H1 (cell line): ENCODE data around the gene TMIGD3. TPM values are rescaled to one million over a fixed set of nuclear protein-coding genes. Genes with fewer than 3 reads are reported as not detected.

Source experiments
- CTCF ChIA-PET: fragments of 300-600 bp; sonication (Branson Sonifier 250); formaldehyde crosslinking; loops from one replicate; lab custom pipeline; 2021; ENCODE audit not compliant: partially characterized antibody; lab: Charles Lee
- POLR2A ChIA-PET: fragments of 300-600 bp; sonication (Branson Sonifier 250); formaldehyde crosslinking; loops from one replicate; lab custom pipeline; 2021; ENCODE audit warnings: inconsistent platforms; ENCODE audit not compliant: partially characterized antibody; lab: Charles Lee
- DNase-seq, 2 experiments: peaks; one replicate each; pipeline versions ENCODE4 v3.0.0 to v3.0.0-alpha.2; 2010 to 2022; ENCODE audit warnings: low spot score in 2 of 2, low read depth in 1 of 2, mixed read lengths in 1 of 2
- FAIRE-seq: peaks from 2 replicates; lab custom pipeline; 2011; peaks lifted over from hg19 to GRCh38; lab: Jason Lieb, UNC
- H2AFZ ChIP-seq: 2 replicates; pipeline ENCODE4 v1.8.1; 2012; ENCODE audit warnings: low read length, inconsistent platforms
- H2AK5ac ChIP-seq: 2 replicates; pipeline ENCODE4 v1.6.1; 2013; ENCODE audit warnings: low read depth, low read length
- H2BK120ac ChIP-seq: replicated peaks from 2 replicates; pipeline ENCODE3; 2013; ENCODE audit warnings: low read depth, low read length, inconsistent platforms
- H2BK12ac ChIP-seq: 2 replicates; pipeline ENCODE4 v1.6.1; 2013; ENCODE audit warnings: low read depth, low read length
- H2BK15ac ChIP-seq: 2 replicates; pipeline ENCODE4 v1.6.1; 2013; ENCODE audit warnings: low read length
- H2BK20ac ChIP-seq: 2 replicates; pipeline ENCODE4 v1.6.1; 2013; ENCODE audit warnings: low read length
- H2BK5ac ChIP-seq: 2 replicates; pipeline ENCODE4 v1.6.1; 2013; ENCODE audit warnings: low read depth, low read length
- H3K14ac ChIP-seq: 2 replicates; pipeline ENCODE4 v1.6.1; 2013; ENCODE audit warnings: inconsistent platforms; ENCODE audit not compliant: insufficient read length
- H3K18ac ChIP-seq: 2 replicates; pipeline ENCODE4 v1.6.1; 2013; ENCODE audit warnings: low read length; ENCODE audit errors: extremely low read depth
- H3K23ac ChIP-seq: 2 replicates; pipeline ENCODE4 v1.6.1; 2013; ENCODE audit warnings: inconsistent platforms; ENCODE audit not compliant: insufficient read length
- H3K23me2 ChIP-seq: 2 replicates; pipeline ENCODE4 v1.6.1; 2013; ENCODE audit warnings: low read depth, low read length
- H3K27ac ChIP-seq: 2 replicates; pipeline ENCODE4 v1.6.1; 2011; ENCODE audit warnings: low read depth, low read length, inconsistent platforms
- H3K27me3 ChIP-seq, 4 experiments: replicated peaks in 1 of 4; 1 replicate in 1 of 4; 2 replicates in 3 of 4; pipeline versions ENCODE4 v1.6.1 to v1.8.1; 2011 to 2013; ENCODE audit warnings: low read length in 3 of 4, mild to moderate bottlenecking in 3 of 4, inconsistent platforms in 2 of 4, mixed read lengths in 2 of 4, moderate library complexity in 1 of 4; ENCODE audit not compliant: control insufficient read depth in 3 of 4, insufficient read depth in 3 of 4; ENCODE audit errors: extremely low read depth in 1 of 4
- H3K36me3 ChIP-seq, 4 experiments: 2 replicates each; pipeline versions ENCODE4 v1.6.1 to v1.8.1; 2011 to 2013; ENCODE audit warnings: mild to moderate bottlenecking in 4 of 4, low read length in 3 of 4, moderate library complexity in 2 of 4, control low read depth in 1 of 4, inconsistent platforms in 1 of 4; ENCODE audit not compliant: insufficient read depth in 4 of 4, control insufficient read depth in 2 of 4
- H3K4ac ChIP-seq: replicated peaks from 2 replicates; pipeline ENCODE3; 2013; ENCODE audit warnings: low read length, low read depth, mixed read lengths, inconsistent platforms; ENCODE audit not compliant: insufficient read length
- H3K4me1 ChIP-seq, 4 experiments: replicated peaks in 1 of 4; 1 replicate in 1 of 4; 2 replicates in 3 of 4; pipeline versions ENCODE4 v1.6.1 to v1.8.1; 2011 to 2013; ENCODE audit warnings: low read length in 3 of 4, inconsistent platforms in 2 of 4, mixed read lengths in 1 of 4; ENCODE audit not compliant: insufficient read depth in 4 of 4, control insufficient read depth in 3 of 4
- H3K4me2 ChIP-seq, 2 experiments: 2 replicates each; pipeline versions ENCODE4 v1.6.1 to v1.8.1; 2011 to 2013; ENCODE audit warnings: low read depth in 2 of 2, low read length in 2 of 2, control low read depth in 1 of 2, inconsistent platforms in 1 of 2, mild to moderate bottlenecking in 1 of 2; ENCODE audit not compliant: insufficient read depth in 1 of 2
- H3K4me3 ChIP-seq, 4 experiments: fragments of 200-600, 300-600 bp in 1 of 4; sonication (generic), shearing (Covaris generic), sonication (Bioruptor Twin) in 1 of 4; 2 replicates each; pipeline versions ENCODE4 v1.5.1 to v1.8.1; 2011 to 2016; ENCODE audit warnings: low read length in 4 of 4, low read depth in 3 of 4, control low read depth in 2 of 4, inconsistent platforms in 2 of 4, mild to moderate bottlenecking in 2 of 4, mixed read lengths in 1 of 4, moderate library complexity in 1 of 4; ENCODE audit not compliant: insufficient read depth in 2 of 4; ENCODE audit errors: extremely low read depth in 1 of 4
- H3K56ac ChIP-seq: replicated peaks from 2 replicates; pipeline ENCODE3; 2013; ENCODE audit warnings: low read depth, mild to moderate bottlenecking, mixed read lengths, low read length, inconsistent platforms; ENCODE audit not compliant: insufficient read length
- H3K79me1 ChIP-seq: 2 replicates; pipeline ENCODE4 v1.6.1; 2013; ENCODE audit warnings: low read depth, low read length, control low read depth
- H3K79me2 ChIP-seq, 2 experiments: 2 replicates each; pipeline versions ENCODE4 v1.6.1 to v1.8.1; 2012 to 2013; ENCODE audit warnings: low read length in 2 of 2, mild to moderate bottlenecking in 2 of 2, inconsistent platforms in 1 of 2; ENCODE audit not compliant: insufficient read depth in 2 of 2, control insufficient read depth in 1 of 2
- H3K9ac ChIP-seq, 4 experiments: replicated peaks in 1 of 4; 1 replicate in 1 of 4; 2 replicates in 3 of 4; pipeline versions ENCODE4 v1.6.1 to v1.8.1; 2011 to 2013; ENCODE audit warnings: low read depth in 3 of 4, low read length in 3 of 4, control low read depth in 2 of 4, mild to moderate bottlenecking in 2 of 4, moderate library complexity in 2 of 4, inconsistent platforms in 1 of 4; ENCODE audit errors: extremely low read depth in 1 of 4
- H3K9me3 ChIP-seq, 2 experiments: 2 replicates each; pipeline versions ENCODE4 v1.6.1 to v1.8.1; 2012 to 2013; ENCODE audit warnings: mild to moderate bottlenecking in 2 of 2, moderate library complexity in 2 of 2, control low read depth in 1 of 2, inconsistent platforms in 1 of 2, low read depth in 1 of 2, low read length in 1 of 2, mixed read lengths in 1 of 2; ENCODE audit not compliant: insufficient read depth in 2 of 2
- H4K20me1 ChIP-seq, 2 experiments: replicated peaks in 1 of 2; 2 replicates each; pipeline versions ENCODE3 to v1.8.1; 2011 to 2013; ENCODE audit warnings: inconsistent platforms in 2 of 2, low read length in 2 of 2, mild to moderate bottlenecking in 1 of 2; ENCODE audit not compliant: insufficient read depth in 2 of 2, control insufficient read depth in 1 of 2
- H4K5ac ChIP-seq: 2 replicates; pipeline ENCODE4 v1.6.1; 2013; ENCODE audit warnings: low read length, low read depth, mixed read lengths, inconsistent platforms; ENCODE audit not compliant: insufficient read length
- H4K8ac ChIP-seq: 2 replicates; pipeline ENCODE4 v1.8.0; 2013; ENCODE audit warnings: mild to moderate bottlenecking, moderate library complexity, low read length, inconsistent platforms; ENCODE audit not compliant: insufficient read depth; ENCODE audit errors: extremely low read depth
- H4K91ac ChIP-seq: replicated peaks from 2 replicates; pipeline ENCODE3; 2013; ENCODE audit warnings: low read length, mixed read lengths, inconsistent platforms; ENCODE audit not compliant: insufficient read length
- EP300 ChIP-seq, 2 experiments: IDR thresholded peaks; 1 replicate in 1 of 2; 2 replicates in 1 of 2; pipeline ENCODE4 v1.6.1; 2011 to 2012; ENCODE audit warnings: low read depth in 2 of 2, low read length in 2 of 2, mild to moderate bottlenecking in 2 of 2, borderline replicate concordance in 1 of 2, inconsistent platforms in 1 of 2, moderate library complexity in 1 of 2
- SUZ12 ChIP-seq: fragments of 200-600 bp; sonication (generic); IDR thresholded peaks from 2 replicates; pipeline ENCODE4 v1.6.1; 2012; ENCODE audit warnings: mild to moderate bottlenecking, inconsistent platforms, low read length, moderate library complexity, mixed read lengths
- WGBS, 2 experiments: shearing (Covaris generic) in 1 of 2; methylation state at CpG; one replicate each; pipeline versions ENCODE4 v1.1.6 to v1.1.7; 2013 to 2015; ENCODE audit warnings: low lambda C conversion rate in 2 of 2, mixed read lengths in 2 of 2, inconsistent platforms in 1 of 2, low coverage in 1 of 2, missing lambda C conversion rate in 1 of 2; ENCODE audit not compliant: insufficient replicate concordance in 2 of 2, insufficient coverage in 1 of 2, insufficient read length in 1 of 2; ENCODE audit errors: extremely low coverage in 1 of 2, missing lambda C conversion rate in 1 of 2; 5-methylcytosine and 5-hydroxymethylcytosine counted together
- polyA plus RNA-seq, 7 experiments: library from polyadenylated mRNA; depleted of rRNA in 3 of 7; stranded (reverse) in 5 of 7; unstranded in 2 of 7; fragments of >200 nt in 5 of 7; fragments of 200-250 nt in 2 of 7; gene quantifications; 1 replicate in 5 of 7; 2 replicates in 1 of 7; 4 replicates in 1 of 7; pipeline versions ENCODE4 v1.2.1 to v1.2.3, GENCODE V29; 2011 to 2013; ENCODE audit warnings: missing spikeins in 2 of 7, mixed read lengths in 2 of 7
- total RNA-seq: library from RNA; stranded (reverse); fragmentation: NEBNext Ultra II Directional; extraction: Animal tissue kit (Norgen Biotek cat#: 25700); gene quantifications from 2 replicates; pipeline ENCODE4 v1.2.1, GENCODE V29; 2021

Gene TMIGD3
- total and polyA plus RNA-seq, 2 of the 8 experiments (the other 6 are each of a cell fraction or from before 2014, with no cell fraction given) = not detected

DNA sequence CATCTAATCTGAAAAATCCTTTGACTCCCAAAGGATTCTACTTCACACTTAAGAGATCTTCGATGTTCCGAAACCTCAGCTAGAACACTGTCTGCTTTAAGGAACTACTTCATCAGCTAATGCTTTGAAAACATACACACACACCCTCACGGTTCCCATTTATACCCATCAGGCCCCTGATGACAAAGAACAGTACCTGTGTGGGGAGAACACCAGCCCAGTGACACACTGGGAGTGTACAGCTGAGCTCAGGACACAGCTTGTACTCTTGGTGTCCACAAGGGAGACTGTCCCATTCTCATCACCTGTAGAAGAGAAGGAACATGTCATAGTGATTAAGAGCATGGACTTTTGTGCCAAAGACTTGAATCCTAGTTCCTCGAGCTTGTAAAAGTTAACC, 61.0 kb downstream of the TMIGD3 start:
- Histone ChIP-seq H3K56ac (no peak overlapping the region), H2BK5ac (no peak overlapping the region), H4K8ac (no peak overlapping the region), H2BK20ac (no peak overlapping the region), H3K9me3 (no peaks in the 10 kb centered on the region), H2AFZ (no peak overlapping the region), H3K23me2 (no peaks in the 10 kb centered on the region), H3K14ac (no peak overlapping the region), H3K4me2 (no peak overlapping the region), H3K4ac (no peak overlapping the region), H3K9ac (no peak overlapping the region), H3K27me3 (no peaks in the 10 kb centered on the region), H3K27ac (no peak overlapping the region), H4K20me1 (peaks cover 0 to 10% of the 10 kb centered on the region in 2 experiments), H3K4me1 (no peaks in the 10 kb centered on the region), H3K18ac (no peak overlapping the region), H3K23ac (no peak overlapping the region), H2BK15ac (no peak overlapping the region), H2AK5ac (no peak overlapping the region), H3K79me1 (peaks cover 2% of the 10 kb centered on the region; the same call in 1 of the 2 replicates), H2BK120ac (no peak overlapping the region), H3K79me2 (peaks cover 4 to 19% of the 10 kb centered on the region in 2 experiments), H2BK12ac (no peak overlapping the region), H3K36me3 (peaks cover 43 to 87% (median 61%) of the 10 kb centered on the region in 4 experiments), H4K5ac (no peak overlapping the region), H3K4me3 (no peak overlapping the region), H4K91ac (no peak overlapping the region)
- ChIA-PET CTCF (interaction anchor here (0.7 to 2.8 kb wide), 11 partner anchors 9 to 246 kb away, joined by 3 to 8 read pairs (median 4); no protein-coding TSS in a partner anchor), POLR2A (interaction anchor here (0.6 to 1.2 kb wide), 3 partner anchors 8 to 394 kb away, joined by 3 read pairs; no protein-coding TSS in a partner anchor)
- FAIRE-seq = no peak
- WGBS, 2 experiments = 86% methylated on average over 4 of the region's 4 CpGs; no CpG with 5 or more reads in 1 of the 2 experiments
- DNase-seq = no peak
- TF ChIP-seq SUZ12 (no peak), EP300 (IDR thresholded peaks at IDR 0.05; ENCODE audit: borderline replicate concordance in 1 of 2, low read depth in 2 of 2, low read length in 2 of 2) (no peak)
